Heart left ventricle (tissue), 13 donors: ENCODE data around the gene SLC22A23.

Source experiments
- CTCF ChIP-seq, 12 donors: fragments of 200-600 bp; sonication (generic) in 4 of 12; IDR thresholded peaks; one replicate each; pipeline versions ENCODE4 v1.5.0 to v1.8.0; 2018 to 2022; ENCODE audit warnings: antibody characterized with exemption in 12 of 12, mild to moderate bottlenecking in 5 of 12
- POLR2A ChIP-seq, 2 donors: fragments of 450-650 bp; IDR thresholded peaks; one replicate each; pipeline ENCODE4 v1.6.1; 2017; ENCODE audit warnings: antibody characterized with exemption in 2 of 2, mild to moderate bottlenecking in 2 of 2, moderate library complexity in 2 of 2
- donor health status: ischemic (EF 13 %, LVEDD 7.1; RV severe dilation, severe dysfunction).
- donor health status: DM: no; HTN: yes; CAD: no.
- donor health status: DM: no; HTN: no; CAD: no.
- donor health status: ischemic (EF 25% LVEDD 6.9; RV normal size, moderate dysfunction).
- donor health status: ischemic (EF 25% LVEDD 5.7; RV mildly dilated, moderate dysfunction).
- donor health status: ischemic (EF 35%, LVEDD 5.7; RV mildly dilated, moderate dysfunction).
- donor health status: nonischemic (EF 11% LVEDD 7.7; RV severe dilation, severe dysfunction).
- donor health status: DM: yes; HTN: yes; CAD: no.
- donor health status: PGD.
- donor health status: ischemic (EF 29% LVEDD 5.4; RV normal size, mild dysfunction).
- donor health status: nonischemic (EF 23%, LVEDD 6.1; RV moderate dilation, normal function).

- TF ChIP-seq CTCF (IDR thresholded peaks at IDR 0.05) (no peak), POLR2A (IDR thresholded peaks at IDR 0.05) (no peak)
These were observed 33.2 kb upstream of the SLC22A23 start for GRCh38 chr6:3489961-3490624.
